ENCODE data around the gene VPS35L.

The VPS35L gene

GRCh38 chr16:19636436-19637267 lies 81.1 kb downstream of the VPS35L start:
- no peak for TF ChIP-seq CTCF (IDR thresholded peaks at IDR 0.05; ENCODE audit: extremely low read depth, missing control alignments)
- DNase-seq (ENCODE audit: low spot score), result no peak

GRCh38 chr16:19639986-19640421 lies 84.5 kb downstream of the VPS35L start:
- no peak for TF ChIP-seq CTCF (IDR thresholded peaks at IDR 0.05; ENCODE audit: extremely low read depth, missing control alignments)
- DNase-seq (ENCODE audit: low spot score), result no peak

GRCh38 chr16:19642501-19642900 lies 87.0 kb downstream of the VPS35L start:
- TF ChIP-seq CTCF (IDR thresholded peaks at IDR 0.05; ENCODE audit: extremely low read depth, missing control alignments), result no peak
- no peak for DNase-seq (ENCODE audit: low spot score)

- TF ChIP-seq CTCF (IDR thresholded peaks at IDR 0.05; ENCODE audit: extremely low read depth, missing control alignments), result no peak
- DNase-seq (ENCODE audit: low spot score), result no peak
These were observed 89.4 kb downstream of the VPS35L start for GRCh38 chr16:19644877-19645276.

- no peak for DNase-seq (ENCODE audit: low spot score)
These were observed 90.1 kb downstream of the VPS35L start for GRCh38 chr16:19645557-19645981.

GRCh38 chr16:19649980-19650379 lies 94.5 kb downstream of the VPS35L start:
- TF ChIP-seq CTCF (IDR thresholded peaks at IDR 0.05; ENCODE audit: extremely low read depth, missing control alignments), result no peak
- DNase-seq (ENCODE audit: low spot score), result no peak

More at GRCh38 chr16:19645557-19645981, 90.1 kb downstream of the VPS35L start:
- no peak for TF ChIP-seq CTCF (IDR thresholded peaks at IDR 0.05; ENCODE audit: extremely low read depth, missing control alignments)

- TF ChIP-seq CTCF (IDR thresholded peaks at IDR 0.05; ENCODE audit: extremely low read depth, missing control alignments), result no peak
- no peak for DNase-seq (ENCODE audit: low spot score)
These were observed 98.6 kb downstream of the VPS35L start for GRCh38 chr16:19654147-19654546.

All from GM20000 (cell line).